Panc1 (cell line): ENCODE measurements around the gene OPN3. TPM values are rescaled to one million over a fixed set of nuclear protein-coding genes. Genes with fewer than 3 reads are reported as not detected.

Source experiments
- ATAC-seq: fragments of 200-7000 bp; cut with Tn5 transposase; 2 replicates; pipeline ENCODE4 v1.9.1; 2020; ENCODE audit warnings: mild to moderate bottlenecking, moderate library complexity
- BruUV-seq: library from RNA; stranded (reverse); fragments of 400-500 nt; replicated peaks from 2 replicates; lab custom pipeline; 2021; lab: Mats Ljungman, UMichigan
- CTCF ChIA-PET: fragments of 300-600 bp; sonication (Branson Sonifier 250); formaldehyde crosslinking; loops from one replicate; lab custom pipeline; 2022; ENCODE audit warnings: antibody characterized with exemption; lab: Charles Lee
- POLR2A ChIA-PET: fragments of 300-600 bp; sonication (Branson Sonifier 250); formaldehyde crosslinking; loops from one replicate; lab custom pipeline; 2022; ENCODE audit warnings: antibody characterized with exemption; lab: Charles Lee
- DNase-seq: peaks from one replicate; pipeline ENCODE4 v3.0.0-alpha.2; 2010; ENCODE audit warnings: low read depth, low spot score
- H3K27ac ChIP-seq: 2 replicates; pipeline ENCODE4 v1.5.1; 2011; ENCODE audit warnings: mild to moderate bottlenecking, low read length, inconsistent platforms
- H3K27me3 ChIP-seq: fragments of 200-500 bp; sonication (Bioruptor generic); 2 replicates; pipeline ENCODE4 v1.6.0; 2014; ENCODE audit warnings: low read length, inconsistent platforms; ENCODE audit not compliant: control insufficient read depth, insufficient read depth
- H3K36me3 ChIP-seq: fragments of 200-500 bp; sonication (Bioruptor generic); 2 replicates; pipeline ENCODE4 v1.5.1; 2014; ENCODE audit warnings: inconsistent platforms, mild to moderate bottlenecking, low read length, moderate library complexity; ENCODE audit not compliant: control insufficient read depth, insufficient read depth
- H3K4me1 ChIP-seq: 2 replicates; pipeline ENCODE4 v1.5.1; 2011; ENCODE audit warnings: inconsistent platforms, mild to moderate bottlenecking, low read length, moderate library complexity; ENCODE audit not compliant: control insufficient read depth, insufficient read depth
- H3K4me3 ChIP-seq, 2 experiments: 2 replicates each; pipeline ENCODE4 v1.5.1; 2011 to 2012; ENCODE audit warnings: low read depth in 2 of 2, low read length in 2 of 2, mild to moderate bottlenecking in 2 of 2, inconsistent platforms in 1 of 2, moderate library complexity in 1 of 2
- H3K9me3 ChIP-seq: fragments of 200-500 bp; sonication (Bioruptor generic); 2 replicates; pipeline ENCODE4 v1.5.1; 2014; ENCODE audit warnings: low read depth, mild to moderate bottlenecking, inconsistent platforms, low read length, moderate library complexity; ENCODE audit not compliant: control insufficient read depth, insufficient read depth
- POLR2AphosphoS5 ChIP-seq: IDR thresholded peaks from 2 replicates; pipeline ENCODE4 v1.6.1; 2012; ENCODE audit warnings: mild to moderate bottlenecking, low read depth, low read length, moderate library complexity
- SIN3A ChIP-seq: IDR thresholded peaks from 2 replicates; pipeline ENCODE4 v1.6.1; 2012; ENCODE audit warnings: low read depth, mild to moderate bottlenecking, low read length, moderate library complexity, borderline replicate concordance; ENCODE audit not compliant: insufficient read depth
- TCF7L2 ChIP-seq: IDR thresholded peaks from 2 replicates; pipeline ENCODE4 v1.6.1; 2011; ENCODE audit warnings: mild to moderate bottlenecking, low read depth, low read length, inconsistent platforms
- in situ Hi-C: cut with HindIII; loops from 2 replicates; pipeline ENCODE4 v1.10.0; 2016; ENCODE audit warnings: low sequenced_read_pairs, low pct_unique_long_range_greater_than_20kb
- intact Hi-C: fragments of 100-400 bp; cut with micrococcal nuclease; formaldehyde crosslinking; loops from one replicate; pipeline ENCODE4 v1.10.0; 2022; ENCODE audit not compliant: unreplicated experiment
- total RNA-seq: library from RNA; stranded (reverse); gene quantifications from one replicate; pipeline ENCODE4 v1.2.1, GENCODE V29; 2021; ENCODE audit not compliant: unreplicated experiment
- TF ChIP-seq, protein P1 (sequence below), 2 experiments: IDR thresholded peaks; 2 replicates each; pipeline ENCODE4 v1.6.1; 2011 to 2012; ENCODE audit warnings: low read depth in 2 of 2, control low read depth in 1 of 2, low read length in 1 of 2, mild to moderate bottlenecking in 1 of 2, moderate library complexity in 1 of 2; ENCODE audit not compliant: insufficient read depth in 1 of 2
- TF ChIP-seq, protein P2 (sequence below): fragments of 450-650 bp; IDR thresholded peaks from 2 replicates; pipeline ENCODE4 v1.5.1; 2017; ENCODE audit warnings: mild to moderate bottlenecking

The OPN3 gene
- total RNA-seq, 1 experiment from 2014 or later = 34.0 TPM

DNA sequence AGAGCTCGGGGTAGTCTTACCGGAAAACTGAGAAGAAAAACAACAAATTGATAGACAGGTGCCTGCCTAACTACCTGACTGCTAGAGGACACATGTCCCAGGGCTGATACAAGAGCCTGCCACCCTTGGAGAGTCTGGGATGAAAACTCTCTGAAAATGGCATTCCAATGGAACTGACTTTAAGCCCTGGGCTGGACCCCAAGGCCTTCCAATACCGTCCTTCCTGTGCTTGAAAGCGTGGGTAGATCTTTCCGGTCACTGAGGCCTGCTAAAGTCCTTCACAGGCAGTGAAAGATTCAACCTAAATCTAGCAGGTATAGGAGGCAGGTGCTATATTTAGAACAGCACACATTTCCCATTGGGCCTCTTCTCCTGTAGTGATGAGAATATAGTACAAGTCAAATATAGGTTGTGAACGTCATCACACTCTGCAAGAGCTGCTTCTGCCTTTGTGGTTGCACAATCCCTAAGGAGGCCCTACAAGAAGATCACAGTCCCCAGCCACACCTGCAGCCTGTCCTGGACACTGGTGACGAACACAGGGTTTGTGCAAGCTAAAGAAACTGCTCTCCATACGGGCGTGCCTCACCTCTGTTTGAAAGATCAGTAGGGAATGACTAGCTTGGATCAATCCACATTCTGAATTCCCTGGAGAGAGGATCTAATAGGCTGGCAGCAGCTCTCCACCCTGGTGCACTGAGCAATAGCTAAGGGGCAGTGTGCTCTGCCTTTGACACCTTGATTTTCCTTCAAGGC lies 876 bp upstream of the OPN3 start:
- BruUV-seq = no TSS peak
- ChIA-PET POLR2A (interaction anchor here (0.6 kb wide), 1 partner anchor 16 kb away, joined by 7 read pairs; no protein-coding TSS in a partner anchor), CTCF (no interaction called here)
- H3K4me3 ChIP-seq = peak overlapping the region; percentile 55 to 88
- TF ChIP-seq POLR2AphosphoS5 (no peak), TCF7L2 (no peak), SIN3A (no peak)
- TF ChIP-seq, protein P1, sequence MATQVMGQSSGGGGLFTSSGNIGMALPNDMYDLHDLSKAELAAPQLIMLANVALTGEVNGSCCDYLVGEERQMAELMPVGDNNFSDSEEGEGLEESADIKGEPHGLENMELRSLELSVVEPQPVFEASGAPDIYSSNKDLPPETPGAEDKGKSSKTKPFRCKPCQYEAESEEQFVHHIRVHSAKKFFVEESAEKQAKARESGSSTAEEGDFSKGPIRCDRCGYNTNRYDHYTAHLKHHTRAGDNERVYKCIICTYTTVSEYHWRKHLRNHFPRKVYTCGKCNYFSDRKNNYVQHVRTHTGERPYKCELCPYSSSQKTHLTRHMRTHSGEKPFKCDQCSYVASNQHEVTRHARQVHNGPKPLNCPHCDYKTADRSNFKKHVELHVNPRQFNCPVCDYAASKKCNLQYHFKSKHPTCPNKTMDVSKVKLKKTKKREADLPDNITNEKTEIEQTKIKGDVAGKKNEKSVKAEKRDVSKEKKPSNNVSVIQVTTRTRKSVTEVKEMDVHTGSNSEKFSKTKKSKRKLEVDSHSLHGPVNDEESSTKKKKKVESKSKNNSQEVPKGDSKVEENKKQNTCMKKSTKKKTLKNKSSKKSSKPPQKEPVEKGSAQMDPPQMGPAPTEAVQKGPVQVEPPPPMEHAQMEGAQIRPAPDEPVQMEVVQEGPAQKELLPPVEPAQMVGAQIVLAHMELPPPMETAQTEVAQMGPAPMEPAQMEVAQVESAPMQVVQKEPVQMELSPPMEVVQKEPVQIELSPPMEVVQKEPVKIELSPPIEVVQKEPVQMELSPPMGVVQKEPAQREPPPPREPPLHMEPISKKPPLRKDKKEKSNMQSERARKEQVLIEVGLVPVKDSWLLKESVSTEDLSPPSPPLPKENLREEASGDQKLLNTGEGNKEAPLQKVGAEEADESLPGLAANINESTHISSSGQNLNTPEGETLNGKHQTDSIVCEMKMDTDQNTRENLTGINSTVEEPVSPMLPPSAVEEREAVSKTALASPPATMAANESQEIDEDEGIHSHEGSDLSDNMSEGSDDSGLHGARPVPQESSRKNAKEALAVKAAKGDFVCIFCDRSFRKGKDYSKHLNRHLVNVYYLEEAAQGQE (IDR thresholded peaks at IDR 0.05; ENCODE audit: insufficient read depth in 1 of 2, low read depth in 2 of 2, low read length in 1 of 2) = no peak
- TF ChIP-seq, protein P2, sequence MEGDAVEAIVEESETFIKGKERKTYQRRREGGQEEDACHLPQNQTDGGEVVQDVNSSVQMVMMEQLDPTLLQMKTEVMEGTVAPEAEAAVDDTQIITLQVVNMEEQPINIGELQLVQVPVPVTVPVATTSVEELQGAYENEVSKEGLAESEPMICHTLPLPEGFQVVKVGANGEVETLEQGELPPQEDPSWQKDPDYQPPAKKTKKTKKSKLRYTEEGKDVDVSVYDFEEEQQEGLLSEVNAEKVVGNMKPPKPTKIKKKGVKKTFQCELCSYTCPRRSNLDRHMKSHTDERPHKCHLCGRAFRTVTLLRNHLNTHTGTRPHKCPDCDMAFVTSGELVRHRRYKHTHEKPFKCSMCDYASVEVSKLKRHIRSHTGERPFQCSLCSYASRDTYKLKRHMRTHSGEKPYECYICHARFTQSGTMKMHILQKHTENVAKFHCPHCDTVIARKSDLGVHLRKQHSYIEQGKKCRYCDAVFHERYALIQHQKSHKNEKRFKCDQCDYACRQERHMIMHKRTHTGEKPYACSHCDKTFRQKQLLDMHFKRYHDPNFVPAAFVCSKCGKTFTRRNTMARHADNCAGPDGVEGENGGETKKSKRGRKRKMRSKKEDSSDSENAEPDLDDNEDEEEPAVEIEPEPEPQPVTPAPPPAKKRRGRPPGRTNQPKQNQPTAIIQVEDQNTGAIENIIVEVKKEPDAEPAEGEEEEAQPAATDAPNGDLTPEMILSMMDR = no peak
- H3K27ac ChIP-seq = peak overlapping the region; percentile 80
- H3K4me1 ChIP-seq = peaks cover 10% of the 10 kb centered on the region; the same call in 1 of the 2 replicates
- no peaks in the 10 kb centered on the region for H3K27me3 ChIP-seq
- peaks cover 4% of the 10 kb centered on the region; the same call in 1 of the 2 replicates for H3K9me3 ChIP-seq
- ATAC-seq (no peak), DNase-seq (no peak)
- H3K36me3 ChIP-seq = peaks cover 2% of the 10 kb centered on the region
- in situ Hi-C loops (no loop called here), intact Hi-C loops (no loop called here)

DNA sequence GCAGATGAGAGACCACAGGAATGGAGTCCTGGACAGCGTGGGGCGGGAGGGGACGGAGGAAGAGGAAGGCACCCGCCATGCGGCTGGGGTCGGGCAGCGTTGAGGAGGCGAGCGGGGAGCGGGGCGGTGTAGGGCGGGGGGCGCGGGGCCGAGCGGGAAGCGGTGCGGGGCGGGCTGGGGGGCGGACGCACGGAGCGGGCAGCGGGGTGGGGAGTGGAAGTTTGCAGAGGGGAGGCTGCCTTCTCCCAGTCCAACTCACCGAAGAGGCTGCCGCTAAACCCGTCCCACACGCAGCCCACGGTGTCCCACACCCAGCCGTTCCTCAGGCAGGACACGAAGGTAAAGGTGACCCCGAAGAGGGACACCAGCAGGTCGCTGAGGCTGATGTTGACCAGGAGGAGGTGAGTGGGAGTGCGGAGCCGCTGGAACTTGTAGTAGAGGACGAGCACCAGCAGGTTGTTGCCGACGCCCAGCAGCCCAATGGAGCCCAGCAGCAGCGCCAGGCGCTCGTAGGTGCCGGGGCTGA lies 483 bp downstream of the OPN3 start:
- Histone ChIP-seq H3K27me3 (no peaks in the 10 kb centered on the region), H3K4me1 (peaks cover 10% of the 10 kb centered on the region; the same call in 1 of the 2 replicates), H3K36me3 (peaks cover 3% of the 10 kb centered on the region), H3K4me3 (peak overlapping the region; percentile 83 to 88), H3K27ac (peak overlapping the region; percentile 88), H3K9me3 (peaks cover 4% of the 10 kb centered on the region; the same call in 1 of the 2 replicates)
- BruUV-seq = no TSS peak
- DNase-seq = no peak
- intact Hi-C loops = no loop called here
- no peak for TF ChIP-seq TCF7L2
- TF ChIP-seq, protein P2 = no peak
- TF ChIP-seq, protein P1 (IDR thresholded peaks at IDR 0.05; ENCODE audit: insufficient read depth in 1 of 2, low read depth in 2 of 2, low read length in 1 of 2) = no peak
- TF ChIP-seq POLR2AphosphoS5 = no peak
- TF ChIP-seq SIN3A = no peak
- CTCF ChIA-PET = interaction anchor here (0.6 kb wide), 1 partner anchor 121 kb away, joined by 5 read pairs; no protein-coding TSS in a partner anchor
- ATAC-seq = peak; percentile 81
- in situ Hi-C loops = no loop called here
- POLR2A ChIA-PET = no interaction called here
